ENCODE measurements around the gene NKX3-2.

DNA sequence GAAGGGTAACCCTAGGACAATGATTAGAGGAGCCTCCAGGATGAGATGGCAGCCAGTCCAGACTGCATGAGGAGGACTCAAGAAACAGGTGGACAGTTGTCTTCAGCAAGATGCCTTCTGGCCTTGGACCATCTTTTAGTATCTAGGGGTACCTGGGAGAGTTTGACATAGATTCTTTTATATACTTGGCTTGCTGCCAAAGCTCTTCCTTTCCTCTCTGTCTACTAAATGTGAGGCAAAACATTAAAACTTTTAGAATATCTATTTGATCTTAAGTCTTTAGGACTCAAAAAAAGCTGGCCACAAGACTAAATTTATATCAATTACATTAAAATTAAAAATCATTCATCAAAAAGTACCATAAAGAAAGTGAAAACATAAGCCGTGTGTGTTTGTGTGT, 18.6 kb upstream of the NKX3-2 start:
- no peak for TF ChIP-seq JUND (IDR thresholded peaks at IDR 0.05; ENCODE audit: borderline replicate concordance, low read depth, low read length)
- TF ChIP-seq JUND (tag; IDR thresholded peaks at IDR 0.05; ENCODE audit: borderline replicate concordance, low read depth, low read length) = no peak
- TF ChIP-seq FOXJ3 (CRISPR knock-in tag; IDR thresholded peaks at IDR 0.05) = no peak
- TF ChIP-seq, protein P1, sequence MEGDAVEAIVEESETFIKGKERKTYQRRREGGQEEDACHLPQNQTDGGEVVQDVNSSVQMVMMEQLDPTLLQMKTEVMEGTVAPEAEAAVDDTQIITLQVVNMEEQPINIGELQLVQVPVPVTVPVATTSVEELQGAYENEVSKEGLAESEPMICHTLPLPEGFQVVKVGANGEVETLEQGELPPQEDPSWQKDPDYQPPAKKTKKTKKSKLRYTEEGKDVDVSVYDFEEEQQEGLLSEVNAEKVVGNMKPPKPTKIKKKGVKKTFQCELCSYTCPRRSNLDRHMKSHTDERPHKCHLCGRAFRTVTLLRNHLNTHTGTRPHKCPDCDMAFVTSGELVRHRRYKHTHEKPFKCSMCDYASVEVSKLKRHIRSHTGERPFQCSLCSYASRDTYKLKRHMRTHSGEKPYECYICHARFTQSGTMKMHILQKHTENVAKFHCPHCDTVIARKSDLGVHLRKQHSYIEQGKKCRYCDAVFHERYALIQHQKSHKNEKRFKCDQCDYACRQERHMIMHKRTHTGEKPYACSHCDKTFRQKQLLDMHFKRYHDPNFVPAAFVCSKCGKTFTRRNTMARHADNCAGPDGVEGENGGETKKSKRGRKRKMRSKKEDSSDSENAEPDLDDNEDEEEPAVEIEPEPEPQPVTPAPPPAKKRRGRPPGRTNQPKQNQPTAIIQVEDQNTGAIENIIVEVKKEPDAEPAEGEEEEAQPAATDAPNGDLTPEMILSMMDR (IDR thresholded peaks at IDR 0.05 in 2 of 3, conservative IDR thresholded peaks at IDR 0.05 in 1 of 3; ENCODE audit: insufficient read depth in 2 of 3, low read depth in 1 of 3, low read length in 3 of 3) = no peak
- TF ChIP-seq, protein P2, sequence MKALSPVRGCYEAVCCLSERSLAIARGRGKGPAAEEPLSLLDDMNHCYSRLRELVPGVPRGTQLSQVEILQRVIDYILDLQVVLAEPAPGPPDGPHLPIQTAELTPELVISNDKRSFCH (CRISPR knock-in tag; IDR thresholded peaks at IDR 0.05) = no peak
- TF ChIP-seq, protein P2 (tag; IDR thresholded peaks at IDR 0.05) = no peak
- TF ChIP-seq, protein P3, sequence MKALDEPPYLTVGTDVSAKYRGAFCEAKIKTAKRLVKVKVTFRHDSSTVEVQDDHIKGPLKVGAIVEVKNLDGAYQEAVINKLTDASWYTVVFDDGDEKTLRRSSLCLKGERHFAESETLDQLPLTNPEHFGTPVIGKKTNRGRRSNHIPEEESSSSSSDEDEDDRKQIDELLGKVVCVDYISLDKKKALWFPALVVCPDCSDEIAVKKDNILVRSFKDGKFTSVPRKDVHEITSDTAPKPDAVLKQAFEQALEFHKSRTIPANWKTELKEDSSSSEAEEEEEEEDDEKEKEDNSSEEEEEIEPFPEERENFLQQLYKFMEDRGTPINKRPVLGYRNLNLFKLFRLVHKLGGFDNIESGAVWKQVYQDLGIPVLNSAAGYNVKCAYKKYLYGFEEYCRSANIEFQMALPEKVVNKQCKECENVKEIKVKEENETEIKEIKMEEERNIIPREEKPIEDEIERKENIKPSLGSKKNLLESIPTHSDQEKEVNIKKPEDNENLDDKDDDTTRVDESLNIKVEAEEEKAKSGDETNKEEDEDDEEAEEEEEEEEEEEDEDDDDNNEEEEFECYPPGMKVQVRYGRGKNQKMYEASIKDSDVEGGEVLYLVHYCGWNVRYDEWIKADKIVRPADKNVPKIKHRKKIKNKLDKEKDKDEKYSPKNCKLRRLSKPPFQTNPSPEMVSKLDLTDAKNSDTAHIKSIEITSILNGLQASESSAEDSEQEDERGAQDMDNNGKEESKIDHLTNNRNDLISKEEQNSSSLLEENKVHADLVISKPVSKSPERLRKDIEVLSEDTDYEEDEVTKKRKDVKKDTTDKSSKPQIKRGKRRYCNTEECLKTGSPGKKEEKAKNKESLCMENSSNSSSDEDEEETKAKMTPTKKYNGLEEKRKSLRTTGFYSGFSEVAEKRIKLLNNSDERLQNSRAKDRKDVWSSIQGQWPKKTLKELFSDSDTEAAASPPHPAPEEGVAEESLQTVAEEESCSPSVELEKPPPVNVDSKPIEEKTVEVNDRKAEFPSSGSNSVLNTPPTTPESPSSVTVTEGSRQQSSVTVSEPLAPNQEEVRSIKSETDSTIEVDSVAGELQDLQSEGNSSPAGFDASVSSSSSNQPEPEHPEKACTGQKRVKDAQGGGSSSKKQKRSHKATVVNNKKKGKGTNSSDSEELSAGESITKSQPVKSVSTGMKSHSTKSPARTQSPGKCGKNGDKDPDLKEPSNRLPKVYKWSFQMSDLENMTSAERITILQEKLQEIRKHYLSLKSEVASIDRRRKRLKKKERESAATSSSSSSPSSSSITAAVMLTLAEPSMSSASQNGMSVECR (CRISPR knock-in tag; IDR thresholded peaks at IDR 0.05) = no peak
